Inflammatory macrophage treated with lipopolysaccharide for 4 hours (primary cell): ENCODE results near the gene FBXL12.
"Not testable (repeated sequence)": the region's sequence is repeated elsewhere in the genome, so short reads cannot be mapped to it uniquely, and the experiment has no call there.

Experiments used
- DNase-seq: peaks from one replicate; pipeline ENCODE4 v3.0.0-alpha.2; 2020

Gene FBXL12

DNA sequence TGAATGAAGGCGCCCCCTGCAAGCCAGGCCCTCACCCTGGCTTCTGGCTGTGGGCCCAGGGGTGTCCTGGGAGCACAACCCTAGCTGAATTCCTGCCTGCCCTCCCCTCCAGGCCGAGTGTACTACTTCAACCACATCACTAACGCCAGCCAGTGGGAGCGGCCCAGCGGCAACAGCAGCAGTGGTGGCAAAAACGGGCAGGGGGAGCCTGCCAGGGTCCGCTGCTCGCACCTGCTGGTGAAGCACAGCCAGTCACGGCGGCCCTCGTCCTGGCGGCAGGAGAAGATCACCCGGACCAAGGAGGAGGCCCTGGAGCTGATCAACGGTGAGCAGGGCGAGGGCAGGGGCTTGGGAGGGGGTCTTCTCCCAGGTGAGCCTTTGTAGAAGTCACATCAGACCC lies 19.4 kb upstream of the FBXL12 start:
- DNase-seq, result no peak

DNA sequence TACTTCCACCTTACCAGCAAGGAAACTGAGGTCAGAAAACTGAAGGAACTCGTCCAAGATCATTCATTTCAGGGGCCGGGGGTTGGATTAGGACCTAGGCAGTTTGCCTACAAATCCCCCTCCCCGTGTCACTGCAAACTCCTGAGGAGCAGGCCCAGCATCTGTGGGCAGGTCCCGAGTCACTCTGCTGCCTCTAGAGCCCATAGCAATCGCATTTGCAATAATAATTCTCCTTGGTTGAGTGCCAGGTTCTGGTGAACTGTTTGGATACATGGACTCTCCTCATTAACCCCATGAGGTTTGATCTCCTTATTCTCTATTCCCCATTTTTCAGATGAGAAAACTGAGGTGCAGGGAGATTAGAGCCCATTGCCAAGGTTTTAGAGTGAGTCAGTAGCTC lies 17.1 kb upstream of the FBXL12 start:
- no peak for DNase-seq

DNA sequence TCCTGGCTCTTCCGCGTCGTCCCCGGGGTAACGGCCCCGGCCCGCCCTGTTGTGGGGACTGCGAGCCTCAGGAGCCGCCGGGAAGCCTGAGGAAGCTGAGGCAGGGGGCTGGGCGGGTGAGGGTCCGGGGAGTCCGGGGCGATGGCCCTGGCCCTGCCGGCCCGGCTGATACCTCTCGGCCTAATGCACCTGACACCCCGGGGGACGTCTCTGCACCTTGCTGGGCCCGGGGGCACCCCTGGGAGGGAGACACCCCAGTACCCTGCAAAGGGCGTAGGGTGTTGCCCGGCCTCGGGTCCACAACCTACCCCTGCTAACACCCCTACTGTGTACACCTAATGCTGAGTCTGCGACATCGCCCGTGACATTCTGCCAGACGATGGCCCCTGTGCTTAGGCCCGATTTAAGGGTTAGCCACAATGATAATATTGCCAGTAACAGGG lies 16.6 kb upstream of the FBXL12 start:
- DNase-seq, result no peak

DNA sequence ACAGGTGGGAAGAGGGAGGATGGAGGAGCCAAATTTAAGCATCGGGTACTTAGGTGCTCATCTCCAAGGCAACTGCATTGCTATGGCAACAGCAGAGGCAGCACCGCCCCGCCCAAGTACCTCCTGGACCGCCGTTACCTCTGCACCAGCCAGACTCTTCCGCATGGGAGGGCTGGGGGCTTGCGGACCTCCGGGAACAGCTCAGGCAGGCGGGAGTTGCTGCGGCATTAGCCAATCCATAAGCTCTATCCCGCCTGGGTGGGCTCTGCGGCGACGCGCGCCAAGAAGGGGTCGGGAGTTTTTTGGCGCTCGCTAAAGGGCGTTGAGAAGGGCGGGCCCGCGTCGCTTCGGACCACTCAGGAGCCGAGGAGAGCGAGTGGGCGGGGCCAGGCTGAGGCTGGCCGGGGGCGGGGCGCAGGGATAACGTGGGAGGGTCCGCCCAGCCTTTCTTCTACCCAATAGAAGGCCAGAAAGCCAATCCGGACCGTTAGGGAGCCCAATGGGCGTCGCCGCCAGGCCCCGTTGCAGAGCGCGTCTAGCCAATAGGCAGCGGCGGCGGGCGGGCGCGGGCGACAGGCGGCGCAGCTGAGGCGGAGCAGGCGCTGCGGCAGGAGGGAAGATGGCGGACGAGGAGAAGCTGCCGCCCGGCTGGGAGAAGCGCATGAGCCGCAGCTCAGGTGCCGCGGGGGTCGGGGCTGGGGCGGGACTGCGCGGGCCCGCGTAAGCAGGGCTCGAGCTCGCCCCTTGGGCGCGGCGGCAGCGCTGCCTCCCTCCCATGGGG lies 16.0 kb upstream of the FBXL12 start, which contains the start of gene PIN1:
TSS of gene PIN1 (plus strand) at position 593 of the 781 bp plus-strand sequence. CDS start at position 620, 27 bp downstream.
- DNase-seq, result peak; percentile 99

DNA sequence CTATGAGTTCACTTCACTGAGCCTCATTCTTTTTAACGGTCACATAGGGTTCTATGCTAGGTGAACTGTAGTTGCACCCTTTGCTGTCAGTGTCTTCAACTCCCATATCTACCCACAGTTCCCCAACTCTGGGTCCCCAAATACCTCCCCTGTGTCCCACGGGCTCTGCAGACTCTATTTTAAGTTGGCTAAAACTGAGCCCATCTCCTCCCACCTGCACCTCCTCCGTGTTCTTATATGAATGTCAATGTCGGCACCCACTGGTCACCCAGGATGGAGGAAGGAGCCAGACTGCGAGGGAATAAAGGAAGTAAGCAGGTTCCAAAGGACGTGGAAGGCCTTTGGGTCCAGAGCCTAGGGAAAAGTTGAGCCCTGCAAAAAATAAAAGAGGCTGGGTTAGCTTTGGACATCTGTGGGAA lies 15.4 kb upstream of the FBXL12 start:
- no peak for DNase-seq

DNA sequence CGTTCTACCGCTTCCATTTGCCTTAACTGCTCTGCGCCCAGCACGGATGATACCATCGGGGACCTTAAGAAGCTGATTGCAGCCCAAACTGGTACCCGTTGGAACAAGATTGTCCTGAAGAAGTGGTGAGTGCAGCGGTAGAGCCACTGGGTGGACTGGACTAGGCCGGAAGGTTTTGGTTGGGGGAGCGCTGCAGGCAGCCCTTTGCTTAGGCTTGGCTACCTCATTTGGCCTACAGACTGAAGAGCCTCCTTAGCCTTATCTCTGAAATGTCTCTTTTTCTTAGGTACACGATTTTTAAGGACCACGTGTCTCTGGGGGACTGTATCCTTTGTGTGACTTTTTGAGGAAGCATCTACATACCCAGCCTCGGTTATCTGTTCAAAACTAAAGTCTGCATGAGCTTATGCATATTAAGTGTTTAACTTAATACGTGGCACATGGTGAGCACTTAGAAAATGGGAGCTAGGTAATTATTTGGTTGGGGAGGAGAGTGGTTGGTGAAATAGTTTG lies 9.7 kb upstream of the FBXL12 start:
- no peak for DNase-seq

GRCh38 chr19:9827289-9828238 lies 8.7 kb upstream of the FBXL12 start, which contains the start of gene UBL5:
Gene UBL5 (plus strand): TSS chr19:9827918. CDS start chr19:9828338, 420 bp downstream.
- DNase-seq, result peak; percentile 91

GRCh38 chr19:9823816-9824215 lies 4.9 kb upstream of the FBXL12 start:
- DNase-seq, result no peak

DNA sequence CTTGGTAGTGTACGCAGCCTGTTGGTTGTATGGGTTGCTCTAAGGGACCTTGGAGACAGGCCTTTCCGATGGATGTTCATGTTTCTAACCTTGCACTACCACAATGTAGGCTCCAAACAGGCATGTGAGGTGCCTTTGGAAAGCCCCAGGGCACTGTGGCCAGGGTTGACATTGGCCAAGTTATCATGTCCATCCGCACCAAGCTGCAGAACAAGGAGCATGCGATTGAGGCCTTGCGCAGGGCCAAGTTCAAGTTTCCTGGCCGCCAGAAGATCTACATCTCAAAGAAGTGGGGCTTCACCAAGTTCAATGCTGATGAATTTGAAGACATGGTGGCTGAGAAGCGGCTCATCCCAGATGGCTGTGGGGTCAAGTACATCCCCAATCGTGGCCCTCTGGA lies 1.2 kb upstream of the FBXL12 start:
- not testable (repeated sequence) for DNase-seq

DNA sequence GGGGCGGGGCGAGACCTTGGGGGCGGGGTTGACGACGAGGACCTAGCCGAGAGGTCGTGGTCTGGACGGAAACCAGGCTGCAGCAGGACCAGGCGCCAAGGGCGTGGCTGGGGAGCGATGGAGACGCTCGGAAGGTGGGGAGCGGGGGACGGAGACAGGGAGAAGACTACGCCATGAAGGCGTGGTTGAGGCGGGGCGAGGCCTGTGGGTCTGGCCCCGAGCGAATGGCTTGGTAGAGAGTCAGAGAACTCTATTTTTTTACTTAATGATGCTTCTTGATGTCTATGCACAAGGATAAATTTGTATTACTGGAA lies 674 bp upstream of the FBXL12 start:
- DNase-seq, result no peak

- no peak for DNase-seq
These were observed 625 bp downstream of the FBXL12 start for GRCh38 chr19:9818175-9818733.

DNA sequence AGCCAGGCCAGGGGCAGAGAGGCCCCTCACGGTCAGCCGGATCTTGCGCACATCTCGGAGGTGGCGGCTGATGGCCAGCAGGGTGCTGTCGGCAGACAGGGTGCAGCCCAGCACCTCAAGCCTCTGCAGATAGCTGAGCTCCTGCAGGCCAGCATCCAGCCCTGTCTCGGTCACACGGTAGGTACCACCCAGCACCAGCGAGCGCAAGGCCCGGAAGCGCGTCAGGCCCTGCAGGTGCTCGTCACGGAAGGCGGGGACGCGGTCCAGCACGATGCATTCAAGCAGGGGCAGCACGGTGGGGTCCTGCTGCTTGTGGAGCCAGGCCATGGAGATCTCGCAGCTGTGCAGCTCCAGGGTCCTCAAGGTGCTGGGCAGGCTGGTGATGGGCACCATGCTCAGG lies 7.7 kb downstream of the FBXL12 start:
- DNase-seq, result no peak

- no peak for DNase-seq
These were observed 9.7 kb downstream of the FBXL12 start for GRCh38 chr19:9808855-9809824.

DNA sequence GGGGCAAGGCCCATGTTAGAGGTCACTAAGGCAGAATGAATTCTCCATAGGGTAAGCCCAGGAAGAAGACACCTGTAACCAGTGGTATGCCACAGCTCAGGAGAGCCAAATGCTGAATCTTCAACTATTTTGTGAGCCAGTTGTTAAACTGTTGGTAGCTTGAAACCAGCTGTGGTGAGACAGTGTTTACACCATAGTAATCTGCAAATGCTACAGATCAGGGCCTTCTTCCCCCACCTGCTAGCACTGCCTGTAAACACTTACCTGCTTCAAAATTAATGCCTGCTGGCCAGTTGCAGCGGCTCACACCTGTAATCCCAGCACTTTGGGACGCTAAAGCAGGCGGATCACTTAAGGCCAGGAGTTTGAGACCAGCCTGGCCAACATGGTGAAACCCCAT lies 12.1 kb downstream of the FBXL12 start:
- DNase-seq, result no peak

DNA sequence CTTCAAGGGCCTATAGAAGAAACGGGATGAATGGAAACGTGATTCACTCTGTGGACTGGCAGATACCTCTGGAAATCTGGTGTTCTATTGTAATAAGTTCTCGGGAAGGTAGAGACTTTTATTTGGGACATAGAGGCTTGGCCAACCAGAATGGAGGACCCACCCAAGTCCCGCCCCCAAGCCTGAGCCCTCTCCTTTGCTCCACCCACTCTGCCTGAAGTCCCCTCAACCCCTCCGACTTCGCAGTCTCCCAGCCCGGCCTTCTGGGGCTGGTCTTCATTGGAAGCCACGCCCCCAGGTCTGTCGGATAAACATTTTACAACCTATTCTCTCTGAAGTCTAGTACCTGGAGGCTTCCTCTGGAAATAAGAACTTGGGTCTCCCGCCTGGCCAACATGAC lies 16.9 kb downstream of the FBXL12 start:
- DNase-seq, result no peak

DNA sequence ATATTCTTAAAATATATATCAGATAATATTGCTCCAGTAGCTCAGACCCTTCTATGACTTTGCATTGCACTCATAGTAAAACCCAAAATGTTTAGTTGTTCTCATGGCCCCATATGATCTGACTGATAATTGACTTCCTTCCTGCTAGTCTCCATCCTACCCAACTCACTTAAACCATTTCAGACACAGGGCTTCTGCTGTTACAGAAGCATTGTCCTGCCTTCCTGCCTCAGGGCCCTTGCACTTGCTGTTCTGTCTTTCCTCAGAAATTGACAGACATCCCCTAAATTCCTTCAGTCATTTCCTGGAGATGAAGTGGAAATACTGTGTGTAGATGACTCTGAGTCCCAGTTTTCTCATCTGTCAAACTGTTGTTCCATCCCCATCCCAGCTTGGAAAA lies 19.7 kb downstream of the FBXL12 start:
- no peak for DNase-seq

GRCh38 chr19:9797871-9798270 lies 21.0 kb downstream of the FBXL12 start:
- DNase-seq, result no peak

DNA sequence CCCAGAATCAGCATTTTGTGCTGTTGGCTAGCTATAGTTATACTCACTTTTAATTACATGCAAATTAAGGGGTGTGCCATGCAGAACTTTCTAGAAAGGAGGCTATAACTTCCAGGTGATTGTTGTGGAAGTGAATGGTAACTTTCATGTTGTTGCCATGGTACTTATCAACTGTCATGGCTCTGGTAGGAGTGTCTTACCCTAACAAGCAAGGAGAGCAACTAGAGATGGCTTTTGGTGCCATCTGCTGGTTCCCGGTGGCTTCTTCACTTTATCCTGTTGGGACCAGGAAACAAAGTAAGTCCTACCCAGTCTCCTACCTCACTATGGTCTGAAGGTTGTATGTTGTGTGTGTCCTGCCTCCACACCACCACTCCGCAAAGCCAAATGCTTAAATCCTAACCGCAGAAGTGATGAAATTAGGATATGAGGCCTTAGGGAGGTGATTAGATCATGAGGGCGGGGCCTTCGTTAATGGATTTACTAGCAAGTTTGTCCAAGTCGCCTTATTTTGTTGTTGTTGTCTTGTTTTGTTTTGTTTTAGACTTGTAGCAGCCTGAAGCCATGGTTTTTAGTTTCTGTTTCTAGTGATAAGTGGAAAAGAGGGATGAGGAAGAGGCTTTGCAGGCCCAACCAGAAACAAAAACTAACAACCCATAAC lies 22.6 kb downstream of the FBXL12 start:
- DNase-seq, result peak; percentile 87

GRCh38 chr19:9793071-9793591 lies 25.7 kb downstream of the FBXL12 start:
- peak; percentile 32 for DNase-seq

DNA sequence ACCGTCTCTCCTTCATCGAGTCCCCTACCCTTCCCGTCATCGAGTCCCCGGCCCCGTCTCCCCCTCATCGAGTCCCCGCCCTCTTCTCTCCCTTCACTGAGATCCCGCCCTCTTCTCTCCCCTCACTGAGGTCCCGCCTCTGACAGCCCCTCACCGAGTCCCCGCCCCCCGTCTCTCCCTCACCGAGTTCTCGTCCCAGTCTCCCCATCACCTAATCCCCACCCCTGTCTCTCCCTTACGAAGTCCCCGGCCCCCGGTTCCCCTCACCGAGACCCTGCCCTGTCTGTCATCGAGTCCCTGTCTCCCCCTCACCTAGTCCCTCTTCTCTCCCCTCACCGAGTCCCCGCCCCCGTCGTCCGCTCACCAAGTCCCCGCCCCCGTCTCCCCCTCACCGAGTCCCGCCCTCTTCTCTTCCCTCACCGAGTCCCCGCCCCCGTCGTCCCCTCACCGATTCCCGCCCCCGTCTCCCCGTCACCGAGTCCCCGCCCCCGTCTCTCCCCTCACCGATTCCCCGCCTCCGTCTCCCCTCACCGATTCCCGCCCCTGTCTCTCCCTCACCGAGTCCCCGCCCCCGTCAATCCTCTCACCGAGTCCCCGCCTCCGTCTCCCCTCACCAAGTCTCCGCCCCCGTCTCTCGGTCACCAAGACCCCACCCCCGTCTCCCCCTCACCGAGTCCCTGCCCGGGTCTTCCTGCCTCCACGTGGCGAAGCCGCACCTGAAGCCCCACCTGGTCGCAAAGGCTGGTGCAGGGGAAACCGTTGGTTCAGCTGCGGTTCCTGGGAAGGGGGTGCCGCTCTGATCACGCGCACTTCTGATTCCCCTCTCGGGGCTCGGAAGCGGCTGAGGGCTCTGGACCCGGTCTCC lies 26.4 kb downstream of the FBXL12 start:
- DNase-seq, result peak; percentile 90
